Breast epithelium (tissue), 3 donors: ENCODE results near the gene WAC.

Experiments
- POLR2A ChIP-seq: fragments of 450-650 bp; IDR thresholded peaks from one replicate; pipeline ENCODE4 v1.6.1; 2016; ENCODE audit warnings: antibody characterized with exemption, mild to moderate bottlenecking, moderate library complexity
- POLR2AphosphoS5 ChIP-seq, 3 donors: sonication (generic); formaldehyde crosslinking; IDR thresholded peaks; one replicate each; pipeline ENCODE4 v1.6.1; 2017; ENCODE audit warnings: antibody characterized with exemption in 3 of 3
- TF ChIP-seq, protein P1 (sequence below), 3 donors: fragments of 450-650 bp; IDR thresholded peaks; one replicate each; pipeline ENCODE4 v1.5.1; 2016 to 2017; ENCODE audit warnings: antibody characterized with exemption in 3 of 3, mild to moderate bottlenecking in 3 of 3, moderate library complexity in 3 of 3

- TF ChIP-seq, protein P1, sequence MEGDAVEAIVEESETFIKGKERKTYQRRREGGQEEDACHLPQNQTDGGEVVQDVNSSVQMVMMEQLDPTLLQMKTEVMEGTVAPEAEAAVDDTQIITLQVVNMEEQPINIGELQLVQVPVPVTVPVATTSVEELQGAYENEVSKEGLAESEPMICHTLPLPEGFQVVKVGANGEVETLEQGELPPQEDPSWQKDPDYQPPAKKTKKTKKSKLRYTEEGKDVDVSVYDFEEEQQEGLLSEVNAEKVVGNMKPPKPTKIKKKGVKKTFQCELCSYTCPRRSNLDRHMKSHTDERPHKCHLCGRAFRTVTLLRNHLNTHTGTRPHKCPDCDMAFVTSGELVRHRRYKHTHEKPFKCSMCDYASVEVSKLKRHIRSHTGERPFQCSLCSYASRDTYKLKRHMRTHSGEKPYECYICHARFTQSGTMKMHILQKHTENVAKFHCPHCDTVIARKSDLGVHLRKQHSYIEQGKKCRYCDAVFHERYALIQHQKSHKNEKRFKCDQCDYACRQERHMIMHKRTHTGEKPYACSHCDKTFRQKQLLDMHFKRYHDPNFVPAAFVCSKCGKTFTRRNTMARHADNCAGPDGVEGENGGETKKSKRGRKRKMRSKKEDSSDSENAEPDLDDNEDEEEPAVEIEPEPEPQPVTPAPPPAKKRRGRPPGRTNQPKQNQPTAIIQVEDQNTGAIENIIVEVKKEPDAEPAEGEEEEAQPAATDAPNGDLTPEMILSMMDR (IDR thresholded peaks at IDR 0.05) = no peak
- TF ChIP-seq POLR2A (no peak), POLR2AphosphoS5 (IDR thresholded peaks at IDR 0.05) (no peak)
Measured at GRCh38 chr10:28558923-28559508, 26.1 kb downstream of the WAC start.
